NT2/D1 (cell line): ENCODE measurements around the gene ATP2C1.

Experiments used
- DNase-seq: peaks from one replicate; pipeline ENCODE4 v3.0.0-alpha.2; 2011; ENCODE audit warnings: low read depth, low spot score
- H3K27me3 ChIP-seq: 2 replicates; pipeline ENCODE4 v1.6.0; 2011; ENCODE audit warnings: mild to moderate bottlenecking; ENCODE audit not compliant: insufficient read length, insufficient read depth
- H3K36me3 ChIP-seq: 2 replicates; pipeline ENCODE4 v1.6.1; 2011; ENCODE audit warnings: mild to moderate bottlenecking, low read length, mixed read lengths; ENCODE audit not compliant: insufficient read depth, insufficient read length
- H3K4me1 ChIP-seq: 2 replicates; pipeline ENCODE4 v1.5.1; 2011; ENCODE audit not compliant: insufficient read depth, insufficient read length
- H3K4me3 ChIP-seq: 2 replicates; pipeline ENCODE4 v1.5.1; 2011; ENCODE audit warnings: low read depth; ENCODE audit not compliant: insufficient read length
- H3K9ac ChIP-seq: 2 replicates; pipeline ENCODE4 v1.6.0; 2011; ENCODE audit warnings: low read depth; ENCODE audit not compliant: insufficient read length
- H3K9me3 ChIP-seq: 2 replicates; pipeline ENCODE4 v1.5.1; 2011; ENCODE audit warnings: mild to moderate bottlenecking, low read length; ENCODE audit not compliant: insufficient read depth
- SUZ12 ChIP-seq: IDR thresholded peaks from 2 replicates; pipeline ENCODE4 v1.6.1; 2011; ENCODE audit not compliant: insufficient read length, insufficient read depth; ENCODE audit errors: extremely low read depth
- YY1 ChIP-seq: IDR thresholded peaks from 2 replicates; pipeline ENCODE4 v1.6.1; 2011; ENCODE audit not compliant: insufficient read length, insufficient read depth
- ZNF274 ChIP-seq: IDR thresholded peaks from 2 replicates; pipeline ENCODE4 v1.6.1; 2011; ENCODE audit warnings: mild to moderate bottlenecking, low read depth, low read length

The ATP2C1 gene

GRCh38 chr3:130870423-130870822 is 23.5 kb upstream of the ATP2C1 start:
- Histone ChIP-seq H3K4me1 (no peaks in the 10 kb centered on the region), H3K4me3 (no peak overlapping the region), H3K9ac (no peak overlapping the region), H3K36me3 (no peaks in the 10 kb centered on the region), H3K27me3 (no peaks in the 10 kb centered on the region), H3K9me3 (peaks cover 13% of the 10 kb centered on the region)
- DNase-seq, result no peak
- TF ChIP-seq YY1, result no peak
- no peak for TF ChIP-seq ZNF274
- no peak for TF ChIP-seq SUZ12

- TF ChIP-seq ZNF274, result no peak
- no peak for TF ChIP-seq SUZ12
- no peak for TF ChIP-seq YY1
- DNase-seq, result no peak
- no peak overlapping the region for H3K9ac ChIP-seq
- H3K9me3 ChIP-seq, result peaks cover 6% of the 10 kb centered on the region; the same call in 1 of the 2 replicates
- no peaks in the 10 kb centered on the region for H3K27me3 ChIP-seq
- no peak overlapping the region for H3K4me3 ChIP-seq
- H3K4me1 ChIP-seq, result no peaks in the 10 kb centered on the region
- no peaks in the 10 kb centered on the region for H3K36me3 ChIP-seq
These were observed 17.3 kb upstream of the ATP2C1 start for GRCh38 chr3:130876594-130876993.

- Histone ChIP-seq H3K27me3 (no peaks in the 10 kb centered on the region), H3K4me1 (no peaks in the 10 kb centered on the region), H3K36me3 (no peaks in the 10 kb centered on the region), H3K9me3 (peaks cover 6% of the 10 kb centered on the region; the same call in 1 of the 2 replicates), H3K9ac (no peak overlapping the region), H3K4me3 (no peak overlapping the region)
- TF ChIP-seq SUZ12, result no peak
- no peak for TF ChIP-seq YY1
- no peak for TF ChIP-seq ZNF274
- DNase-seq, result no peak
These were observed 15.4 kb upstream of the ATP2C1 start for GRCh38 chr3:130878464-130878863.

GRCh38 chr3:130889416-130889946 is 4.4 kb upstream of the ATP2C1 start:
- Histone ChIP-seq H3K27me3 (no peaks in the 10 kb centered on the region), H3K4me1 (no peaks in the 10 kb centered on the region), H3K9ac (no peak overlapping the region), H3K9me3 (no peaks in the 10 kb centered on the region), H3K4me3 (no peak overlapping the region), H3K36me3 (no peaks in the 10 kb centered on the region)
- TF ChIP-seq YY1 (no peak), ZNF274 (no peak), SUZ12 (no peak)
- DNase-seq, result no peak

GRCh38 chr3:130892759-130893375 is 1.0 kb upstream of the ATP2C1 start:
- peak; percentile 63 for DNase-seq
- Histone ChIP-seq H3K9me3 (no peaks in the 10 kb centered on the region), H3K27me3 (no peaks in the 10 kb centered on the region), H3K36me3 (no peaks in the 10 kb centered on the region), H3K4me3 (peak overlapping the region; percentile 90), H3K4me1 (no peaks in the 10 kb centered on the region), H3K9ac (peak overlapping the region; percentile 96)
- no peak for TF ChIP-seq SUZ12
- TF ChIP-seq YY1, result no peak
- no peak for TF ChIP-seq ZNF274

GRCh38 chr3:130894130-130894985 is 474 bp downstream of the ATP2C1 start:
- H3K9me3 ChIP-seq, result no peaks in the 10 kb centered on the region
- H3K9ac ChIP-seq, result peak overlapping the region; percentile 89
- peak overlapping the region; percentile 90 for H3K4me3 ChIP-seq
- H3K27me3 ChIP-seq, result no peaks in the 10 kb centered on the region
- no peak for DNase-seq
- H3K36me3 ChIP-seq, result no peaks in the 10 kb centered on the region
- no peaks in the 10 kb centered on the region for H3K4me1 ChIP-seq
- no peak for TF ChIP-seq YY1
- TF ChIP-seq ZNF274, result no peak
- no peak for TF ChIP-seq SUZ12

- no peak for DNase-seq
- TF ChIP-seq SUZ12 (no peak), ZNF274 (no peak), YY1 (no peak)
- Histone ChIP-seq H3K4me3 (peak overlapping the region; percentile 90), H3K4me1 (no peaks in the 10 kb centered on the region), H3K36me3 (no peaks in the 10 kb centered on the region), H3K27me3 (no peaks in the 10 kb centered on the region), H3K9ac (peak overlapping the region; percentile 89), H3K9me3 (no peaks in the 10 kb centered on the region)
These were observed 1.0 kb downstream of the ATP2C1 start for GRCh38 chr3:130894986-130895280.
